ENCODE measurements around the gene TXLNB. TPM values are rescaled to one million over a fixed set of nuclear protein-coding genes. Genes with fewer than 3 reads are reported as not detected.
"Not testable (repeated sequence)": the region's sequence is repeated elsewhere in the genome, so short reads cannot be mapped to it uniquely, and the experiment has no call there.

The TXLNB gene
- total and polyA plus RNA-seq, 2 donors = 6.3 to 11.2 TPM

GRCh38 chr6:139286438-139286837 is 5.4 kb downstream of the TXLNB start:
- H3K4me1 ChIP-seq (ENCODE audit: control insufficient read depth in 2 of 2, insufficient read depth in 2 of 2, low read length in 2 of 2) = peaks cover 2 to 12% of the 10 kb centered on the region in 2 donors
- H3K4me3 ChIP-seq (ENCODE audit: low read length in 2 of 2); H3K27me3 ChIP-seq (ENCODE audit: control insufficient read depth in 2 of 2, insufficient read depth in 1 of 2, low read length in 1 of 2); H3K9me3 ChIP-seq (ENCODE audit: control insufficient read depth in 2 of 2, insufficient read depth in 1 of 2, low read length in 1 of 2); H3K27ac ChIP-seq (ENCODE audit: low read depth in 1 of 2, low read length in 1 of 2); H3K36me3 ChIP-seq (ENCODE audit: control insufficient read depth in 2 of 2, insufficient read depth in 2 of 2, low read length in 1 of 2); DNase-seq (ENCODE audit: low read depth in 6 of 9, low spot score in 9 of 9): not testable (repeated sequence)
- 88% methylated on average over 10 of the region's 10 CpGs for WGBS

DNA sequence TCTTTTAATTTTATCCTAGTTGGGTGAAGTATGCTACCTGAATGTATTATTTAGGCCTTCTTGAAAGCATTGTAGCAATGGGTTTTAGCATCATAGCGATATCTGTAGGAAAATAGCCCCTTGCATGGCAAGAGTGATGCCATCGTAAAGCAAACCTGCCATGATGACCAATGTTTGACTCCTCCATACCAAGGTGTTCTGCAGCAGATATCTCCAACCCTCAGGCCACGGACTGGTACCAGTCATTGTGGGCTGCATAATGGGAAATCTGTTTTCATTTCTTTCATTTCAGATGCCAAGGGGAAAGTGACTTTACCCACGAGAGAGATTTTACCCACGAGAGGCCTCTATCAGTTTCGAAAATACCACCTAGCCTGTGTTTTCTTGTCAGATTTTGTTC is 6.2 kb downstream of the TXLNB start:
- no peaks in the 10 kb centered on the region for H3K9me3 ChIP-seq (ENCODE audit: control insufficient read depth in 2 of 2, insufficient read depth in 1 of 2, low read length in 1 of 2)
- H3K4me1 ChIP-seq (ENCODE audit: control insufficient read depth in 2 of 2, insufficient read depth in 2 of 2, low read length in 2 of 2) = peaks cover 2 to 8% of the 10 kb centered on the region in 2 donors
- H3K27me3 ChIP-seq (ENCODE audit: control insufficient read depth in 2 of 2, insufficient read depth in 1 of 2, low read length in 1 of 2) = no peaks in the 10 kb centered on the region
- H3K36me3 ChIP-seq (ENCODE audit: control insufficient read depth in 2 of 2, insufficient read depth in 2 of 2, low read length in 1 of 2) = peaks cover 0 to 5% of the 10 kb centered on the region in 2 donors
- DNase-seq (ENCODE audit: low read depth in 6 of 9, low spot score in 9 of 9) = no peak
- no peak overlapping the region for H3K4me3 ChIP-seq (ENCODE audit: low read length in 2 of 2)
- WGBS = 88% methylated on average over 6 of the region's 6 CpGs
- H3K27ac ChIP-seq (ENCODE audit: low read depth in 1 of 2, low read length in 1 of 2) = no peak overlapping the region

GRCh38 chr6:139284789-139285188 is 7.0 kb downstream of the TXLNB start:
- Histone ChIP-seq H3K4me1 (ENCODE audit: control insufficient read depth in 2 of 2, insufficient read depth in 2 of 2, low read length in 2 of 2) (peaks cover 3 to 8% of the 10 kb centered on the region in 2 donors), H3K9me3 (ENCODE audit: control insufficient read depth in 2 of 2, insufficient read depth in 1 of 2, low read length in 1 of 2) (no peaks in the 10 kb centered on the region), H3K27me3 (ENCODE audit: control insufficient read depth in 2 of 2, insufficient read depth in 1 of 2, low read length in 1 of 2) (no peaks in the 10 kb centered on the region), H3K27ac (ENCODE audit: low read depth in 1 of 2, low read length in 1 of 2) (no peak overlapping the region), H3K36me3 (ENCODE audit: control insufficient read depth in 2 of 2, insufficient read depth in 2 of 2, low read length in 1 of 2) (peaks cover 0 to 5% of the 10 kb centered on the region in 2 donors), H3K4me3 (ENCODE audit: low read length in 2 of 2) (no peak overlapping the region)
- DNase-seq (ENCODE audit: low read depth in 6 of 9, low spot score in 9 of 9) = no peak
- WGBS = 81% methylated on average over 3 of the region's 3 CpGs

GRCh38 chr6:139282684-139283083 is 9.1 kb downstream of the TXLNB start:
- 81% methylated on average over 3 of the region's 3 CpGs for WGBS
- peaks cover 8 to 13% of the 10 kb centered on the region in 2 donors for H3K4me1 ChIP-seq (ENCODE audit: control insufficient read depth in 2 of 2, insufficient read depth in 2 of 2, low read length in 2 of 2)
- H3K4me3 ChIP-seq (ENCODE audit: low read length in 2 of 2) = no peak overlapping the region
- no peak overlapping the region for H3K27ac ChIP-seq (ENCODE audit: low read depth in 1 of 2, low read length in 1 of 2)
- no peaks in the 10 kb centered on the region for H3K9me3 ChIP-seq (ENCODE audit: control insufficient read depth in 2 of 2, insufficient read depth in 1 of 2, low read length in 1 of 2)
- no peaks in the 10 kb centered on the region for H3K27me3 ChIP-seq (ENCODE audit: control insufficient read depth in 2 of 2, insufficient read depth in 1 of 2, low read length in 1 of 2)
- no peak for DNase-seq (ENCODE audit: low read depth in 6 of 9, low spot score in 9 of 9)
- H3K36me3 ChIP-seq (ENCODE audit: control insufficient read depth in 2 of 2, insufficient read depth in 2 of 2, low read length in 1 of 2) = no peaks in the 10 kb centered on the region

GRCh38 chr6:139278190-139278589 is 13.6 kb downstream of the TXLNB start:
- no peak overlapping the region for H3K27ac ChIP-seq (ENCODE audit: low read depth in 1 of 2, low read length in 1 of 2)
- 99% methylated on average over 2 of the region's 2 CpGs for WGBS
- H3K4me3 ChIP-seq (ENCODE audit: low read length in 2 of 2) = no peak overlapping the region
- peaks cover 8 to 19% of the 10 kb centered on the region in 2 donors for H3K4me1 ChIP-seq (ENCODE audit: control insufficient read depth in 2 of 2, insufficient read depth in 2 of 2, low read length in 2 of 2)
- H3K9me3 ChIP-seq (ENCODE audit: control insufficient read depth in 2 of 2, insufficient read depth in 1 of 2, low read length in 1 of 2) = no peaks in the 10 kb centered on the region
- no peaks in the 10 kb centered on the region for H3K27me3 ChIP-seq (ENCODE audit: control insufficient read depth in 2 of 2, insufficient read depth in 1 of 2, low read length in 1 of 2)
- no peak for DNase-seq (ENCODE audit: low read depth in 6 of 9, low spot score in 9 of 9)
- H3K36me3 ChIP-seq (ENCODE audit: control insufficient read depth in 2 of 2, insufficient read depth in 2 of 2, low read length in 1 of 2) = no peaks in the 10 kb centered on the region

DNA sequence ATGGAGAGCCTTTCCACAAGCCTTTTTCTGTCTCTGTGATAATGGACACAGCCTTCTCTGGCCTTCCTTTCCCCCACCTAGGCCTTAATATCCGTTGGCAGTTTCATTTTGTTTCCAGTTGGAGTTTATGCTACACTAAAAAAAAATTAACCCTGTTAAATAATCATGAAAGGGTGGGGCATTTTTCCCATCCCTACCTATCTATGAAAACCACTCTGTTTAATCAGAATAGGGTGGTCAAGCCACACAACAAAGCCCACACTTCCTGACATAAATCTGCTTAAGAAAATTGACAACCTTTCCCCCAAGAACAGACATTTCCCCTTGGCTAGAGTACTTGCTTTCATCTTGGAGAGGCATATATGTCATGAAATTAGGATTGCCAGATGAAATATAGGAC is 14.2 kb downstream of the TXLNB start:
- H3K4me1 ChIP-seq (ENCODE audit: control insufficient read depth in 2 of 2, insufficient read depth in 2 of 2, low read length in 2 of 2) = peaks cover 8 to 19% of the 10 kb centered on the region in 2 donors
- no peaks in the 10 kb centered on the region for H3K9me3 ChIP-seq (ENCODE audit: control insufficient read depth in 2 of 2, insufficient read depth in 1 of 2, low read length in 1 of 2)
- H3K4me3 ChIP-seq (ENCODE audit: low read length in 2 of 2) = no peak overlapping the region
- no peaks in the 10 kb centered on the region for H3K36me3 ChIP-seq (ENCODE audit: control insufficient read depth in 2 of 2, insufficient read depth in 2 of 2, low read length in 1 of 2)
- H3K27me3 ChIP-seq (ENCODE audit: control insufficient read depth in 2 of 2, insufficient read depth in 1 of 2, low read length in 1 of 2) = no peaks in the 10 kb centered on the region
- DNase-seq (ENCODE audit: low read depth in 6 of 9, low spot score in 9 of 9) = no peak
- H3K27ac ChIP-seq (ENCODE audit: low read depth in 1 of 2, low read length in 1 of 2) = no peak overlapping the region
- 43% methylated on average over 1 of the region's 1 CpG for WGBS

DNA sequence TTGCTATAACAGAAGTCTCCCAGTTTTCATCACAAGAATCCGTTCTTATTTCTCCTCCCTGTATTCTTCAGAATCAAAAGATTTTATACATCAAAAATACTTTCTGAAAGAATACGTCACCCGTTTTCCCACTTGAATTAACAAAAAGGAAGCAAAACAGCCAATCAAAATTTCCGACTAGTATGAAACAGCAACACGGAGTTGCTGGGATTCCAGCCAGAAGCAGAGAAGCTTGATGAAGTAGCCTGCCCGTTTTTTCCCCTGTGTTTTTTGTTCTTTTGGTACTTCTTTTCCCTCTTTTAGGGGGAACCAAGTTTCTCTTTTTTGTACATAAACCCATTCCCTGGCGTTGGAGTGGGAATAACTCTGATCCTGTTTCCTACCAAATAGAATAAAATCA is 14.6 kb downstream of the TXLNB start:
- DNase-seq (ENCODE audit: low read depth in 6 of 9, low spot score in 9 of 9) = no peak

GRCh38 chr6:139275279-139276055 is 16.3 kb downstream of the TXLNB start:
- Histone ChIP-seq H3K36me3 (ENCODE audit: control insufficient read depth in 2 of 2, insufficient read depth in 2 of 2, low read length in 1 of 2) (no peaks in the 10 kb centered on the region), H3K27ac (ENCODE audit: low read depth in 1 of 2, low read length in 1 of 2) (no peak overlapping the region), H3K4me1 (ENCODE audit: control insufficient read depth in 2 of 2, insufficient read depth in 2 of 2, low read length in 2 of 2) (peaks cover 8 to 18% of the 10 kb centered on the region in 2 donors), H3K9me3 (ENCODE audit: control insufficient read depth in 2 of 2, insufficient read depth in 1 of 2, low read length in 1 of 2) (no peaks in the 10 kb centered on the region), H3K4me3 (ENCODE audit: low read length in 2 of 2) (no peak overlapping the region), H3K27me3 (ENCODE audit: control insufficient read depth in 2 of 2, insufficient read depth in 1 of 2, low read length in 1 of 2) (no peaks in the 10 kb centered on the region)
- WGBS = 88% methylated on average over 4 of the region's 4 CpGs
- no peak for DNase-seq (ENCODE audit: low read depth in 6 of 9, low spot score in 9 of 9)

More for the DNA sequence above, 14.6 kb downstream of the TXLNB start:
- Histone ChIP-seq H3K27ac (ENCODE audit: low read depth in 1 of 2, low read length in 1 of 2) (no peak overlapping the region), H3K36me3 (ENCODE audit: control insufficient read depth in 2 of 2, insufficient read depth in 2 of 2, low read length in 1 of 2) (no peaks in the 10 kb centered on the region), H3K9me3 (ENCODE audit: control insufficient read depth in 2 of 2, insufficient read depth in 1 of 2, low read length in 1 of 2) (no peaks in the 10 kb centered on the region), H3K27me3 (ENCODE audit: control insufficient read depth in 2 of 2, insufficient read depth in 1 of 2, low read length in 1 of 2) (no peaks in the 10 kb centered on the region), H3K4me3 (ENCODE audit: low read length in 2 of 2) (no peak overlapping the region), H3K4me1 (ENCODE audit: control insufficient read depth in 2 of 2, insufficient read depth in 2 of 2, low read length in 2 of 2) (peaks cover 8 to 19% of the 10 kb centered on the region in 2 donors)
- 86% methylated on average over 7 of the region's 7 CpGs for WGBS

GRCh38 chr6:139271056-139271455 is 20.7 kb downstream of the TXLNB start:
- WGBS = 96% methylated on average over 6 of the region's 6 CpGs
- H3K4me3 ChIP-seq (ENCODE audit: low read length in 2 of 2) = no peak overlapping the region
- no peak overlapping the region for H3K27ac ChIP-seq (ENCODE audit: low read depth in 1 of 2, low read length in 1 of 2)
- H3K27me3 ChIP-seq (ENCODE audit: control insufficient read depth in 2 of 2, insufficient read depth in 1 of 2, low read length in 1 of 2) = no peaks in the 10 kb centered on the region
- no peaks in the 10 kb centered on the region for H3K9me3 ChIP-seq (ENCODE audit: control insufficient read depth in 2 of 2, insufficient read depth in 1 of 2, low read length in 1 of 2)
- no peaks in the 10 kb centered on the region for H3K4me1 ChIP-seq (ENCODE audit: control insufficient read depth in 2 of 2, insufficient read depth in 2 of 2, low read length in 2 of 2)
- no peak for DNase-seq (ENCODE audit: low read depth in 6 of 9, low spot score in 9 of 9)
- H3K36me3 ChIP-seq (ENCODE audit: control insufficient read depth in 2 of 2, insufficient read depth in 2 of 2, low read length in 1 of 2) = no peaks in the 10 kb centered on the region
